Measurements from ENCODE around the gene HOMER3. TPM values are rescaled to one million over a fixed set of nuclear protein-coding genes. Genes with fewer than 3 reads are reported as not detected.

The HOMER3 gene
- total and polyA plus RNA-seq, 9 of the 15 experiments (the other 6 are each of a cell fraction or from before 2014, with no cell fraction given): 1.3 to 5.1 (median 3.7) TPM; not detected in 2

DNA sequence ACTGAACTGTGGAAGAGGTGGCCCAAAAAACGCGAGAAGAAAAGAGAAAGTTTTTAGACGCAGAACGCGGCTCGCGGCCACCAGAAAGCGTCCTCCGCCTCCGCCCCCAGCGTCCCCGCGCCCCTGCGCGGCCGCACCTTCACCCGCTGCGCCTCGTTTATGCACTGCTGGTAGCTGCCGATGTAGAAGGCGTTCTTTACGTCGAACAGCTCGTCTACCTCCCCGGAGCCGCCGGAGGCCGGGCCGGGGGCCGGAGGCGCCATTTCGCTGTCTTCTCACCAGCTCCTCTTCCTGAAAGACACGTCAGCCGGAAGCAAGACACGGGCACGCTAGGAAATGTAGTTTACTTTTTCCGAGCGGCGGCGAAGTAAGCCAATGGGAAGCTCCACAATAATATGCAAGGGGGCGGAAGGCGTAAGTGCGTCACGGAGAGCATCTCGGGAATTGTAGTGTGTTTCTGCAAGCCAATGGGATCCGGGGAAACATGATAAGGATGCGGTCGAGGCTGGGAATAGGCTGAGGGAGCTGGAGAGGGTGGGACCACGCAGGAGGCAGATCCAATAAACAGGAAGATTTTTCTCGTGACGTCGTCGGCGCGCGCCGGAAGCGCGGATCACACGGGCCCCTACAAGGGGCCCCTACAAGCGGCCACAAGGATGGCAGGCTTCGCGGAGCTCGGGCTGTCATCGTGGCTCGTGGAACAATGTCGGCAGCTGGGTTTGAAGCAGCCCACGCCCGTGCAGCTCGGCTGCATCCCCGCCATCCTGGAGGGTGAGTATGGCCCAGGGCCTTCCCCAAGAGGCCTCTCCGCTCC is 21.7 kb downstream of the HOMER3 start, which contains the start of the genes COPE and DDX49 (continued):
- TF ChIP-seq, protein P1, sequence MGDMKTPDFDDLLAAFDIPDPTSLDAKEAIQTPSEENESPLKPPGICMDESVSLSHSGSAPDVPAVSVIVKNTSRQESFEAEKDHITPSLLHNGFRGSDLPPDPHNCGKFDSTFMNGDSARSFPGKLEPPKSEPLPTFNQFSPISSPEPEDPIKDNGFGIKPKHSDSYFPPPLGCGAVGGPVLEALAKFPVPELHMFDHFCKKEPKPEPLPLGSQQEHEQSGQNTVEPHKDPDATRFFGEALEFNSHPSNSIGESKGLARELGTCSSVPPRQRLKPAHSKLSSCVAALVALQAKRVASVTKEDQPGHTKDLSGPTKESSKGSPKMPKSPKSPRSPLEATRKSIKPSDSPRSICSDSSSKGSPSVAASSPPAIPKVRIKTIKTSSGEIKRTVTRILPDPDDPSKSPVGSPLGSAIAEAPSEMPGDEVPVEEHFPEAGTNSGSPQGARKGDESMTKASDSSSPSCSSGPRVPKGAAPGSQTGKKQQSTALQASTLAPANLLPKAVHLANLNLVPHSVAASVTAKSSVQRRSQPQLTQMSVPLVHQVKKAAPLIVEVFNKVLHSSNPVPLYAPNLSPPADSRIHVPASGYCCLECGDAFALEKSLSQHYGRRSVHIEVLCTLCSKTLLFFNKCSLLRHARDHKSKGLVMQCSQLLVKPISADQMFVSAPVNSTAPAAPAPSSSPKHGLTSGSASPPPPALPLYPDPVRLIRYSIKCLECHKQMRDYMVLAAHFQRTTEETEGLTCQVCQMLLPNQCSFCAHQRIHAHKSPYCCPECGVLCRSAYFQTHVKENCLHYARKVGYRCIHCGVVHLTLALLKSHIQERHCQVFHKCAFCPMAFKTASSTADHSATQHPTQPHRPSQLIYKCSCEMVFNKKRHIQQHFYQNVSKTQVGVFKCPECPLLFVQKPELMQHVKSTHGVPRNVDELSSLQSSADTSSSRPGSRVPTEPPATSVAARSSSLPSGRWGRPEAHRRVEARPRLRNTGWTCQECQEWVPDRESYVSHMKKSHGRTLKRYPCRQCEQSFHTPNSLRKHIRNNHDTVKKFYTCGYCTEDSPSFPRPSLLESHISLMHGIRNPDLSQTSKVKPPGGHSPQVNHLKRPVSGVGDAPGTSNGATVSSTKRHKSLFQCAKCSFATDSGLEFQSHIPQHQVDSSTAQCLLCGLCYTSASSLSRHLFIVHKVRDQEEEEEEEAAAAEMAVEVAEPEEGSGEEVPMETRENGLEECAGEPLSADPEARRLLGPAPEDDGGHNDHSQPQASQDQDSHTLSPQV (IDR thresholded peaks at IDR 0.05): no peak
- TF ChIP-seq, protein P2, sequence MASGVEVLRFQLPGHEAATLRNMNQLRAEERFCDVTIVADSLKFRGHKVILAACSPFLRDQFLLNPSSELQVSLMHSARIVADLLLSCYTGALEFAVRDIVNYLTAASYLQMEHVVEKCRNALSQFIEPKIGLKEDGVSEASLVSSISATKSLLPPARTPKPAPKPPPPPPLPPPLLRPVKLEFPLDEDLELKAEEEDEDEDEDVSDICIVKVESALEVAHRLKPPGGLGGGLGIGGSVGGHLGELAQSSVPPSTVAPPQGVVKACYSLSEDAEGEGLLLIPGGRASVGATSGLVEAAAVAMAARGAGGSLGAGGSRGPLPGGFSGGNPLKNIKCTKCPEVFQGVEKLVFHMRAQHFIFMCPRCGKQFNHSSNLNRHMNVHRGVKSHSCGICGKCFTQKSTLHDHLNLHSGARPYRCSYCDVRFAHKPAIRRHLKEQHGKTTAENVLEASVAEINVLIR (CRISPR knock-in tag; IDR thresholded peaks at IDR 0.05): peak; percentile 96
- TF ChIP-seq, protein P3, sequence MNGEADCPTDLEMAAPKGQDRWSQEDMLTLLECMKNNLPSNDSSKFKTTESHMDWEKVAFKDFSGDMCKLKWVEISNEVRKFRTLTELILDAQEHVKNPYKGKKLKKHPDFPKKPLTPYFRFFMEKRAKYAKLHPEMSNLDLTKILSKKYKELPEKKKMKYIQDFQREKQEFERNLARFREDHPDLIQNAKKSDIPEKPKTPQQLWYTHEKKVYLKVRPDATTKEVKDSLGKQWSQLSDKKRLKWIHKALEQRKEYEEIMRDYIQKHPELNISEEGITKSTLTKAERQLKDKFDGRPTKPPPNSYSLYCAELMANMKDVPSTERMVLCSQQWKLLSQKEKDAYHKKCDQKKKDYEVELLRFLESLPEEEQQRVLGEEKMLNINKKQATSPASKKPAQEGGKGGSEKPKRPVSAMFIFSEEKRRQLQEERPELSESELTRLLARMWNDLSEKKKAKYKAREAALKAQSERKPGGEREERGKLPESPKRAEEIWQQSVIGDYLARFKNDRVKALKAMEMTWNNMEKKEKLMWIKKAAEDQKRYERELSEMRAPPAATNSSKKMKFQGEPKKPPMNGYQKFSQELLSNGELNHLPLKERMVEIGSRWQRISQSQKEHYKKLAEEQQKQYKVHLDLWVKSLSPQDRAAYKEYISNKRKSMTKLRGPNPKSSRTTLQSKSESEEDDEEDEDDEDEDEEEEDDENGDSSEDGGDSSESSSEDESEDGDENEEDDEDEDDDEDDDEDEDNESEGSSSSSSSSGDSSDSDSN (IDR thresholded peaks at IDR 0.05; ENCODE audit: borderline replicate concordance in 1 of 2, low read depth in 2 of 2, low read length in 2 of 2): peak in 1 of 2 experiments; percentile 34; a peak in 1 of 4 replicates
- TF ChIP-seq POLR2B (IDR thresholded peaks at IDR 0.05; ENCODE audit: low read depth, partially characterized antibody) (peak; percentile 86), TBP (optimal IDR thresholded peaks at IDR 0.05; ENCODE audit: low read depth, low read length) (peak; percentile 93), NFE2L1 (tag; IDR thresholded peaks at IDR 0.05; ENCODE audit: borderline replicate concordance, low read depth) (no peak), SRF (CRISPR knock-in tag; IDR thresholded peaks at IDR 0.05) (no peak), MXI1 (IDR thresholded peaks at IDR 0.05; ENCODE audit: low read depth, low read length) (peak; percentile 94)
- TF ChIP-seq, protein P4, sequence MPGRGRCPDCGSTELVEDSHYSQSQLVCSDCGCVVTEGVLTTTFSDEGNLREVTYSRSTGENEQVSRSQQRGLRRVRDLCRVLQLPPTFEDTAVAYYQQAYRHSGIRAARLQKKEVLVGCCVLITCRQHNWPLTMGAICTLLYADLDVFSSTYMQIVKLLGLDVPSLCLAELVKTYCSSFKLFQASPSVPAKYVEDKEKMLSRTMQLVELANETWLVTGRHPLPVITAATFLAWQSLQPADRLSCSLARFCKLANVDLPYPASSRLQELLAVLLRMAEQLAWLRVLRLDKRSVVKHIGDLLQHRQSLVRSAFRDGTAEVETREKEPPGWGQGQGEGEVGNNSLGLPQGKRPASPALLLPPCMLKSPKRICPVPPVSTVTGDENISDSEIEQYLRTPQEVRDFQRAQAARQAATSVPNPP (IDR thresholded peaks at IDR 0.05; ENCODE audit: borderline replicate concordance, insufficient read depth, insufficient read length): no peak
- TF ChIP-seq, protein P5, sequence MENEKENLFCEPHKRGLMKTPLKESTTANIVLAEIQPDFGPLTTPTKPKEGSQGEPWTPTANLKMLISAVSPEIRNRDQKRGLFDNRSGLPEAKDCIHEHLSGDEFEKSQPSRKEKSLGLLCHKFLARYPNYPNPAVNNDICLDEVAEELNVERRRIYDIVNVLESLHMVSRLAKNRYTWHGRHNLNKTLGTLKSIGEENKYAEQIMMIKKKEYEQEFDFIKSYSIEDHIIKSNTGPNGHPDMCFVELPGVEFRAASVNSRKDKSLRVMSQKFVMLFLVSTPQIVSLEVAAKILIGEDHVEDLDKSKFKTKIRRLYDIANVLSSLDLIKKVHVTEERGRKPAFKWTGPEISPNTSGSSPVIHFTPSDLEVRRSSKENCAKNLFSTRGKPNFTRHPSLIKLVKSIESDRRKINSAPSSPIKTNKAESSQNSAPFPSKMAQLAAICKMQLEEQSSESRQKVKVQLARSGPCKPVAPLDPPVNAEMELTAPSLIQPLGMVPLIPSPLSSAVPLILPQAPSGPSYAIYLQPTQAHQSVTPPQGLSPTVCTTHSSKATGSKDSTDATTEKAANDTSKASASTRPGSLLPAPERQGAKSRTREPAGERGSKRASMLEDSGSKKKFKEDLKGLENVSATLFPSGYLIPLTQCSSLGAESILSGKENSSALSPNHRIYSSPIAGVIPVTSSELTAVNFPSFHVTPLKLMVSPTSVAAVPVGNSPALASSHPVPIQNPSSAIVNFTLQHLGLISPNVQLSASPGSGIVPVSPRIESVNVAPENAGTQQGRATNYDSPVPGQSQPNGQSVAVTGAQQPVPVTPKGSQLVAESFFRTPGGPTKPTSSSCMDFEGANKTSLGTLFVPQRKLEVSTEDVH (IDR thresholded peaks at IDR 0.05; ENCODE audit: low read depth, partially characterized antibody): peak; percentile 98
- TF ChIP-seq, protein P6, sequence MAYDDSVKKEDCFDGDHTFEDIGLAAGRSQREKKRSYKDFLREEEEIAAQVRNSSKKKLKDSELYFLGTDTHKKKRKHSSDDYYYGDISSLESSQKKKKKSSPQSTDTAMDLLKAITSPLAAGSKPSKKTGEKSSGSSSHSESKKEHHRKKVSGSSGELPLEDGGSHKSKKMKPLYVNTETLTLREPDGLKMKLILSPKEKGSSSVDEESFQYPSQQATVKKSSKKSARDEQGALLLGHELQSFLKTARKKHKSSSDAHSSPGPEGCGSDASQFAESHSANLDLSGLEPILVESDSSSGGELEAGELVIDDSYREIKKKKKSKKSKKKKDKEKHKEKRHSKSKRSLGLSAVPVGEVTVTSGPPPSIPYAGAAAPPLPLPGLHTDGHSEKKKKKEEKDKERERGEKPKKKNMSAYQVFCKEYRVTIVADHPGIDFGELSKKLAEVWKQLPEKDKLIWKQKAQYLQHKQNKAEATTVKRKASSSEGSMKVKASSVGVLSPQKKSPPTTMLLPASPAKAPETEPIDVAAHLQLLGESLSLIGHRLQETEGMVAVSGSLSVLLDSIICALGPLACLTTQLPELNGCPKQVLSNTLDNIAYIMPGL (CRISPR knock-in tag; IDR thresholded peaks at IDR 0.05): no peak; the same call in 1 of the 2 replicates
